ENCODE results near the gene PAX2. TPM values are rescaled to one million over a fixed set of nuclear protein-coding genes. Genes with fewer than 3 reads are reported as not detected.

PAX2 gene
- polyA plus RNA-seq, 2 of the 4 experiments (the other 2 are of a cell fraction): 0.06 to 0.21 TPM

DNA sequence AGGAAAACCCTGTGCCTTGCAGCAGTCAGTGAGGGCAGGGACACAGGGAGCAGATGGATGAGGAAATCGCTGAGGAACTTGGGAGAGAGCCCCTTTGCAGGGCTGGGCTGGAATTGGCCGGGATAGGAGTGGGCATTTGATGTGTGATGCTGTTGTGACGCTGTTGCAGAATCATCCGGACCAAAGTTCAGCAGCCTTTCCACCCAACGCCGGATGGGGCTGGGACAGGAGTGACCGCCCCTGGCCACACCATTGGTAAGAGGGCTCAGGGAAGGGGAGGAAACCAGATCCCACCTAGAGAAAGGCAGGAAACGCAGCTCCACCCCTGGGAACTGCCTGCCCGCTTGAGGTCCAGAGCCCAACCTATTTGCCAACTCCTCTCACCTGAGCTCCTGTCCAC is 33.9 kb downstream of the PAX2 start:
- Histone ChIP-seq H3K4me3 (no peak overlapping the region), H3K27ac (no peak overlapping the region), H3K4me1 (no peaks in the 10 kb centered on the region), H3K4me2 (no peak overlapping the region), H3K9me3 (peaks cover 4% of the 10 kb centered on the region; the same call in 1 of the 3 replicates)
- DNase-seq (ENCODE audit: low read depth in 1 of 2, low spot score in 1 of 2) (no peak), ATAC-seq (no peak), FAIRE-seq (no peak)
- CTCF ChIA-PET: interaction anchor here (0.8 kb wide), 1 partner anchor 9 kb away, joined by 3 read pairs; no protein-coding TSS in a partner anchor
- TF ChIP-seq, protein P1, sequence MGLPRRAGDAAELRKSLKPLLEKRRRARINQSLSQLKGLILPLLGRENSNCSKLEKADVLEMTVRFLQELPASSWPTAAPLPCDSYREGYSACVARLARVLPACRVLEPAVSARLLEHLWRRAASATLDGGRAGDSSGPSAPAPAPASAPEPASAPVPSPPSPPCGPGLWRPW (IDR thresholded peaks at IDR 0.05): no peak
- TF ChIP-seq ZFP36 (IDR thresholded peaks at IDR 0.05; ENCODE audit: borderline replicate concordance, partially characterized antibody) (no peak), HOXB5 (CRISPR knock-in tag; IDR thresholded peaks at IDR 0.05) (no peak), HOXB13 (CRISPR knock-in tag; IDR thresholded peaks at IDR 0.05; ENCODE audit: low read depth) (no peak), NPAS2 (CRISPR knock-in tag; IDR thresholded peaks at IDR 0.05; ENCODE audit: borderline replicate concordance) (no peak), KDM5A (IDR thresholded peaks at IDR 0.05) (no peak), EHF (CRISPR knock-in tag; IDR thresholded peaks at IDR 0.05) (no peak), TP53 (CRISPR knock-in tag; IDR thresholded peaks at IDR 0.05) (no peak), MAZ (IDR thresholded peaks at IDR 0.05; ENCODE audit: borderline replicate concordance, low read depth, low read length) (no peak), BHLHE40 (IDR thresholded peaks at IDR 0.05; ENCODE audit: low read depth, low read length) (no peak), RCOR1 (IDR thresholded peaks at IDR 0.05; ENCODE audit: low read depth, low read length) (no peak), FOXS1 (CRISPR knock-in tag; IDR thresholded peaks at IDR 0.05) (no peak), JUNB (IDR thresholded peaks at IDR 0.05) (no peak), CBX2 (IDR thresholded peaks at IDR 0.05; ENCODE audit: borderline replicate concordance, low read depth) (no peak), ESRRA (IDR thresholded peaks at IDR 0.05; ENCODE audit: borderline replicate concordance, low read length) (no peak), RARB (CRISPR knock-in tag; IDR thresholded peaks at IDR 0.05) (no peak)
- TF ChIP-seq, protein P2, sequence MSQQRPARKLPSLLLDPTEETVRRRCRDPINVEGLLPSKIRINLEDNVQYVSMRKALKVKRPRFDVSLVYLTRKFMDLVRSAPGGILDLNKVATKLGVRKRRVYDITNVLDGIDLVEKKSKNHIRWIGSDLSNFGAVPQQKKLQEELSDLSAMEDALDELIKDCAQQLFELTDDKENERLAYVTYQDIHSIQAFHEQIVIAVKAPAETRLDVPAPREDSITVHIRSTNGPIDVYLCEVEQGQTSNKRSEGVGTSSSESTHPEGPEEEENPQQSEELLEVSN (IDR thresholded peaks at IDR 0.05; ENCODE audit: borderline replicate concordance, low read depth): no peak
- POLR2A ChIA-PET: no interaction called here
- WGBS (ENCODE audit: missing lambda C conversion rate): 28% methylated on average over 9 of the region's 9 CpGs

DNA sequence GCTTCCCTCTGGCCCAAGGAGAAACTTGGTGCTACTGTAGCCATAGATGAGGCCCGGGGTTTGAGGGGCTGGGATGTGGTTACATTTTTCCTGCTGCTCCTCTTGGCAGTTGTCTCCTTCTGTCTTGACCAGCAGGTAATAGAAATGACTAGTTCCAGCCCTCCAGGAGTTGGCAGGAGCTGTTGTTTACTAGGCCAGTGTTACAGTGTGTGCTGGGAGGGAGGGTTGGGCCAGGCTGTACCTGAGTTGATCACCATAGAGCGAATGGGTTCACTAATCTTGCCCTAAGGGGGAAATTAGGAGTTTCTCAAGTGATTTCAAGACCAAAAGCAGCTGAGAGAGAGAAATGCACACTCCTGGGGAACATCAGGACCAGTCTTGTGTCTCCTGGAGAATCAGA is 34.9 kb downstream of the PAX2 start:
- Histone ChIP-seq H3K9me3 (peaks cover 4% of the 10 kb centered on the region; the same call in 1 of the 3 replicates), H3K4me3 (no peak overlapping the region), H3K4me1 (no peaks in the 10 kb centered on the region), H3K27ac (no peak overlapping the region), H3K4me2 (no peak overlapping the region)
- FAIRE-seq: no peak
- 4% methylated on average over 2 of the region's 2 CpGs for WGBS (ENCODE audit: missing lambda C conversion rate)
- ChIA-PET POLR2A (no interaction called here), CTCF (interaction anchor here (3.5 kb wide), 1 partner anchor 37 kb away, joined by 12 read pairs; no protein-coding TSS in a partner anchor)
- TF ChIP-seq EP300 (IDR thresholded peaks at IDR 0.05) (no peak), NPAS2 (CRISPR knock-in tag; IDR thresholded peaks at IDR 0.05; ENCODE audit: borderline replicate concordance) (no peak), KDM1A (IDR thresholded peaks at IDR 0.05; ENCODE audit: low read depth) (no peak), TP53 (CRISPR knock-in tag; IDR thresholded peaks at IDR 0.05) (no peak), GATA3 (IDR thresholded peaks at IDR 0.05; ENCODE audit: borderline replicate concordance) (no peak)
- TF ChIP-seq, protein P3, sequence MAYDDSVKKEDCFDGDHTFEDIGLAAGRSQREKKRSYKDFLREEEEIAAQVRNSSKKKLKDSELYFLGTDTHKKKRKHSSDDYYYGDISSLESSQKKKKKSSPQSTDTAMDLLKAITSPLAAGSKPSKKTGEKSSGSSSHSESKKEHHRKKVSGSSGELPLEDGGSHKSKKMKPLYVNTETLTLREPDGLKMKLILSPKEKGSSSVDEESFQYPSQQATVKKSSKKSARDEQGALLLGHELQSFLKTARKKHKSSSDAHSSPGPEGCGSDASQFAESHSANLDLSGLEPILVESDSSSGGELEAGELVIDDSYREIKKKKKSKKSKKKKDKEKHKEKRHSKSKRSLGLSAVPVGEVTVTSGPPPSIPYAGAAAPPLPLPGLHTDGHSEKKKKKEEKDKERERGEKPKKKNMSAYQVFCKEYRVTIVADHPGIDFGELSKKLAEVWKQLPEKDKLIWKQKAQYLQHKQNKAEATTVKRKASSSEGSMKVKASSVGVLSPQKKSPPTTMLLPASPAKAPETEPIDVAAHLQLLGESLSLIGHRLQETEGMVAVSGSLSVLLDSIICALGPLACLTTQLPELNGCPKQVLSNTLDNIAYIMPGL (CRISPR knock-in tag; IDR thresholded peaks at IDR 0.05; ENCODE audit: borderline replicate concordance): no peak
- TF ChIP-seq, protein P4, sequence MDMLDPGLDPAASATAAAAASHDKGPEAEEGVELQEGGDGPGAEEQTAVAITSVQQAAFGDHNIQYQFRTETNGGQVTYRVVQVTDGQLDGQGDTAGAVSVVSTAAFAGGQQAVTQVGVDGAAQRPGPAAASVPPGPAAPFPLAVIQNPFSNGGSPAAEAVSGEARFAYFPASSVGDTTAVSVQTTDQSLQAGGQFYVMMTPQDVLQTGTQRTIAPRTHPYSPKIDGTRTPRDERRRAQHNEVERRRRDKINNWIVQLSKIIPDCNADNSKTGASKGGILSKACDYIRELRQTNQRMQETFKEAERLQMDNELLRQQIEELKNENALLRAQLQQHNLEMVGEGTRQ (IDR thresholded peaks at IDR 0.05): no peak
- no peak for DNase-seq (ENCODE audit: low read depth in 1 of 2, low spot score in 1 of 2)
- ATAC-seq: no peak

All from A549 (cell line).